Measurements from ENCODE around the gene LARP4B.

GRCh38 chr10:970311-971149, 39.0 kb upstream of the LARP4B start:
- TF ChIP-seq CTCF (IDR thresholded peaks at IDR 0.05; ENCODE audit: insufficient read depth, low read depth, low read length) (no peak), EZH2 (IDR thresholded peaks at IDR 0.05; ENCODE audit: insufficient read depth, low read length) (no peak)

Data from astrocyte (in vitro differentiated cells and primary cell).